Adrenal gland (tissue), 5 donors: Measurements from ENCODE around the gene CLASP1.

ENCODE experiments used
- CTCF ChIP-seq, 6 experiments: fragments of 450-650 bp in 4 of 6; fragments of 200-600 bp in 2 of 6; sonication (generic) in 1 of 6; IDR thresholded peaks; 1 replicate in 5 of 6; 2 replicates in 1 of 6; pipeline versions ENCODE4 v1.5.1 to v1.8.0; 2016 to 2021; ENCODE audit warnings: antibody characterized with exemption in 6 of 6, mild to moderate bottlenecking in 2 of 6, moderate library complexity in 1 of 6
- POLR2A ChIP-seq, 2 donors: fragments of 450-650 bp; IDR thresholded peaks; one replicate each; pipeline ENCODE4 v1.6.1; 2017; ENCODE audit warnings: antibody characterized with exemption in 2 of 2, mild to moderate bottlenecking in 2 of 2, moderate library complexity in 1 of 2
- donor health status: DM: no; HTN: no; CAD: no.

GRCh38 chr2:121386707-121387106 lies 262.6 kb downstream of the CLASP1 start:
- TF ChIP-seq CTCF (IDR thresholded peaks at IDR 0.05) (no peak), POLR2A (IDR thresholded peaks at IDR 0.05) (no peak)
